WTC11 (cell line): ENCODE results near the gene POLR1H. TPM values are rescaled to one million over a fixed set of nuclear protein-coding genes. Genes with fewer than 3 reads are reported as not detected.

Source experiments
- ATAC-seq: fragments of 200-7000 bp; cut with Tn5 transposase; 2 replicates; pipeline ENCODE4 v1.10.0; 2021; ENCODE audit warnings: mild to moderate bottlenecking, moderate library complexity
- CTCF ChIA-PET: fragments of 300-600 bp; sonication (Branson Sonifier 250); formaldehyde crosslinking; loops from one replicate; lab custom pipeline; 2021; ENCODE audit warnings: antibody characterized with exemption; lab: Charles Lee
- POLR2A ChIA-PET: fragments of 350-600 bp; sonication (Branson Sonifier 250); formaldehyde crosslinking; loops from one replicate; lab custom pipeline; 2021; ENCODE audit warnings: antibody characterized with exemption; lab: Charles Lee
- DNase-seq: peaks from one replicate; pipeline ENCODE4 v3.0.0; 2021; ENCODE audit warnings: low spot score
- H3K27ac Mint-ChIP-seq: 2 replicates; pipeline ENCODE4 v1.8.0; 2021; ENCODE audit warnings: mixed read lengths
- H3K27me3 Mint-ChIP-seq: 2 replicates; pipeline ENCODE4 v1.8.0; 2021; ENCODE audit warnings: low read depth, mild to moderate bottlenecking, moderate library complexity, mixed read lengths
- H3K36me3 Mint-ChIP-seq: 2 replicates; pipeline ENCODE4 v1.8.0; 2021; ENCODE audit warnings: mixed read lengths
- H3K4me1 Mint-ChIP-seq: 2 replicates; pipeline ENCODE4 v1.8.0; 2022; ENCODE audit warnings: mixed read lengths
- H3K4me3 Mint-ChIP-seq: 2 replicates; pipeline ENCODE4 v1.8.0; 2021; ENCODE audit warnings: mild to moderate bottlenecking, moderate library complexity, mixed read lengths
- H3K9me3 Mint-ChIP-seq: 2 replicates; pipeline ENCODE4 v1.8.0; 2021; ENCODE audit warnings: mixed read lengths
- ATF3 ChIP-seq: sonication (generic); formaldehyde crosslinking; conservative IDR thresholded peaks from 2 replicates; pipeline ENCODE4 v1.8.1; 2022; ENCODE audit warnings: mild to moderate bottlenecking, missing genetic modification reagents
- CREB1 ChIP-seq: sonication (generic); formaldehyde crosslinking; IDR thresholded peaks from 2 replicates; pipeline ENCODE4 v1.8.0; 2023; ENCODE audit warnings: mild to moderate bottlenecking, missing genetic modification reagents
- CTCF ChIP-seq: fragments of 200-600 bp; IDR thresholded peaks from 2 replicates; pipeline ENCODE4 v1.8.0; 2022; ENCODE audit warnings: antibody characterized with exemption
- E2F5 ChIP-seq: sonication (generic); formaldehyde crosslinking; IDR thresholded peaks from 2 replicates; pipeline ENCODE4 v1.8.1; 2022; ENCODE audit warnings: mild to moderate bottlenecking, moderate library complexity, missing genetic modification reagents
- ETV6 ChIP-seq: sonication (generic); formaldehyde crosslinking; IDR thresholded peaks from 2 replicates; pipeline ENCODE4 v1.8.1; 2022; ENCODE audit warnings: mild to moderate bottlenecking, missing genetic modification reagents
- FOXK1 ChIP-seq: sonication (generic); formaldehyde crosslinking; IDR thresholded peaks from 2 replicates; pipeline ENCODE4 v1.8.0; 2022; ENCODE audit warnings: mild to moderate bottlenecking, moderate library complexity, missing genetic modification reagents
- FOXP4 ChIP-seq: sonication (generic); formaldehyde crosslinking; IDR thresholded peaks from 2 replicates; pipeline ENCODE4 v1.8.0; 2022; ENCODE audit warnings: mild to moderate bottlenecking, missing genetic modification reagents
- NFYB ChIP-seq: sonication (generic); formaldehyde crosslinking; conservative IDR thresholded peaks from 2 replicates; pipeline ENCODE4 v1.8.0; 2022; ENCODE audit warnings: low read depth, missing genetic modification reagents
- NR1H2 ChIP-seq: sonication (generic); formaldehyde crosslinking; IDR thresholded peaks from 2 replicates; pipeline ENCODE4 v1.9.0; 2021; ENCODE audit warnings: mild to moderate bottlenecking, moderate library complexity, missing genetic modification reagents
- OVOL2 ChIP-seq: fragments of 250-450 bp; sonication (Bioruptor Pico); IDR thresholded peaks from 2 replicates; pipeline ENCODE4 v1.9.0; 2021; ENCODE audit warnings: mild to moderate bottlenecking, borderline replicate concordance
- PRDM15 ChIP-seq: sonication (generic); formaldehyde crosslinking; IDR thresholded peaks from 2 replicates; pipeline ENCODE4 v1.8.0; 2022; ENCODE audit warnings: missing genetic modification reagents
- RELA ChIP-seq: sonication (generic); formaldehyde crosslinking; IDR thresholded peaks from 2 replicates; pipeline ENCODE4 v1.8.1; 2022; ENCODE audit warnings: missing genetic modification reagents, mild to moderate bottlenecking, borderline replicate concordance
- SMAD4 ChIP-seq: sonication (generic); formaldehyde crosslinking; IDR thresholded peaks from 2 replicates; pipeline ENCODE4 v1.8.0; 2022; ENCODE audit warnings: mild to moderate bottlenecking, missing genetic modification reagents
- SP1 ChIP-seq: sonication (generic); formaldehyde crosslinking; conservative IDR thresholded peaks from 2 replicates; pipeline ENCODE4 v1.8.1; 2022; ENCODE audit warnings: missing genetic modification reagents
- ZBTB43 ChIP-seq: sonication (generic); formaldehyde crosslinking; IDR thresholded peaks from 2 replicates; pipeline ENCODE4 v1.8.1; 2023; ENCODE audit warnings: mild to moderate bottlenecking, missing genetic modification reagents
- ZMAT4 ChIP-seq: fragments of 250-450 bp; sonication (Bioruptor Pico); IDR thresholded peaks from 2 replicates; pipeline ENCODE4 v1.9.0; 2021; ENCODE audit warnings: mild to moderate bottlenecking
- ZNF232 ChIP-seq: sonication (generic); formaldehyde crosslinking; IDR thresholded peaks from 2 replicates; pipeline ENCODE4 v1.8.0; 2022; ENCODE audit warnings: mild to moderate bottlenecking, missing genetic modification reagents
- ZNF281 ChIP-seq: sonication (generic); formaldehyde crosslinking; IDR thresholded peaks from 2 replicates; pipeline ENCODE4 v1.8.0; 2023; ENCODE audit warnings: mild to moderate bottlenecking, missing genetic modification reagents
- ZNF317 ChIP-seq: sonication (generic); formaldehyde crosslinking; IDR thresholded peaks from 2 replicates; pipeline ENCODE4 v1.8.1; 2023; ENCODE audit warnings: low read depth, mild to moderate bottlenecking, moderate library complexity, missing genetic modification reagents, borderline replicate concordance
- ZNF423 ChIP-seq: fragments of 250-450 bp; sonication (Bioruptor Pico); IDR thresholded peaks from 2 replicates; pipeline ENCODE4 v2.1.2; 2022; ENCODE audit warnings: mild to moderate bottlenecking, moderate library complexity
- total RNA-seq: library from RNA; stranded (reverse); gene quantifications from 3 replicates; pipeline ENCODE4 v1.2.3, GENCODE V29; 2021

POLR1H gene
- total RNA-seq, 1 experiment from 2014 or later = 38.8 TPM

- peak; percentile 7 for ATAC-seq
- CTCF ChIA-PET = interaction anchor here (0.6 to 6.6 kb wide), 39 partner anchors 8 to 364 kb away, joined by 3 to 389 read pairs (median 5); partner anchors contain the start of genes POLR1H, RNF39, TRIM15 and TRIM26
- peak overlapping the region; percentile 80 for H3K4me3 Mint-ChIP-seq
- H3K9me3 Mint-ChIP-seq = no peaks in the 10 kb centered on the region
- H3K36me3 Mint-ChIP-seq = no peaks in the 10 kb centered on the region
- H3K27ac Mint-ChIP-seq = no peak overlapping the region
- peaks cover 30% of the 10 kb centered on the region for H3K4me1 Mint-ChIP-seq
- POLR2A ChIA-PET = interaction anchor here (1.0 to 1.2 kb wide), 4 partner anchors 28 to 110 kb away, joined by 3 to 7 read pairs (median 3); partner anchors contain the start of genes RNF39 and TRIM26
- peaks cover 83% of the 10 kb centered on the region for H3K27me3 Mint-ChIP-seq
- DNase-seq = no peak
- TF ChIP-seq SP1 (CRISPR knock-in tag) (no peak), ZMAT4 (CRISPR knock-in tag) (no peak), ZBTB43 (no peak), RELA (CRISPR knock-in tag) (no peak), ZNF423 (no peak), OVOL2 (CRISPR knock-in tag) (no peak), ZNF281 (CRISPR knock-in tag) (no peak), FOXP4 (CRISPR knock-in tag) (no peak), ETV6 (CRISPR knock-in tag) (no peak), SMAD4 (no peak), ATF3 (CRISPR knock-in tag) (no peak), E2F5 (CRISPR knock-in tag) (no peak), ZNF232 (CRISPR knock-in tag) (no peak)
Observed at GRCh38 chr6:30102414-30102969, 41.4 kb downstream of the POLR1H start.

- Mint-ChIP-seq H3K36me3 (no peaks in the 10 kb centered on the region), H3K27ac (no peak overlapping the region), H3K4me3 (peak overlapping the region; percentile 80), H3K27me3 (peaks cover 83% of the 10 kb centered on the region), H3K9me3 (no peaks in the 10 kb centered on the region), H3K4me1 (peaks cover 30% of the 10 kb centered on the region)
- TF ChIP-seq PRDM15 (peak; percentile 80), CTCF (peak; percentile 85), NR1H2 (CRISPR knock-in tag) (no peak), NFYB (CRISPR knock-in tag) (no peak), CREB1 (CRISPR knock-in tag) (no peak), FOXK1 (no peak), ZNF317 (no peak)
- ATAC-seq (peak; percentile 51), DNase-seq (peak; percentile 90)
- ChIA-PET CTCF (interaction anchor here (0.6 to 6.6 kb wide), 39 partner anchors 8 to 450 kb away, joined by 3 to 389 read pairs (median 4); partner anchors contain the start of genes POLR1H, RNF39, TRIM15 and TRIM26), POLR2A (interaction anchor here (1.0 kb wide), 2 partner anchors 28 to 29 kb away, joined by 3 read pairs; no protein-coding TSS in a partner anchor)
Observed at GRCh38 chr6:30102970-30103871, 42.2 kb downstream of the POLR1H start.
